Cardiac fibroblast (primary cell): ENCODE results near the gene ATP6V1G2.
A peak's percentile ranks its signal among the peaks of the same experiment; 100 is the strongest.

Experiments used
- DNase-seq, 2 donors: peaks; one replicate each; pipeline versions ENCODE4 v3.0.0 to v3.0.0-alpha.2; 2010; ENCODE audit warnings: low read depth in 2 of 2
- H3K4me3 ChIP-seq, 2 donors: replicated peaks in 1 of 2; 1 replicate in 1 of 2; 2 replicates in 1 of 2; pipeline ENCODE4 v1.5.1; 2011; ENCODE audit warnings: low read depth in 2 of 2, low read length in 2 of 2, mild to moderate bottlenecking in 2 of 2, moderate library complexity in 1 of 2
- CTCF ChIP-seq: IDR thresholded peaks from one replicate; pipeline ENCODE4 v1.5.1; 2011; ENCODE audit warnings: low read depth, mild to moderate bottlenecking, low read length, inconsistent platforms

Gene ATP6V1G2

GRCh38 chr6:31568537-31568961 lies 22.1 kb upstream of the ATP6V1G2 start:
- no peak for DNase-seq
- no peak overlapping the region for H3K4me3 ChIP-seq
- TF ChIP-seq CTCF: no peak

- no peak for TF ChIP-seq CTCF
- no peak overlapping the region for H3K4me3 ChIP-seq
- DNase-seq: no peak
These were observed 21.3 kb upstream of the ATP6V1G2 start for GRCh38 chr6:31567531-31568370.

GRCh38 chr6:31560697-31561058 lies 14.3 kb upstream of the ATP6V1G2 start:
- H3K4me3 ChIP-seq: no peak overlapping the region
- TF ChIP-seq CTCF: no peak

GRCh38 chr6:31559958-31560696 lies 13.7 kb upstream of the ATP6V1G2 start:
- DNase-seq: peak; percentile 76 to 80
- H3K4me3 ChIP-seq: no peak overlapping the region
- no peak for TF ChIP-seq CTCF

More at GRCh38 chr6:31560697-31561058, 14.3 kb upstream of the ATP6V1G2 start:
- DNase-seq: no peak

- H3K4me3 ChIP-seq: no peak overlapping the region
- no peak for DNase-seq
- TF ChIP-seq CTCF: no peak
These were observed 13.2 kb upstream of the ATP6V1G2 start for GRCh38 chr6:31559606-31559957.

- TF ChIP-seq CTCF: no peak
- H3K4me3 ChIP-seq: no peak overlapping the region
- peak; percentile 55 to 58 for DNase-seq
These were observed 12.5 kb upstream of the ATP6V1G2 start for GRCh38 chr6:31558631-31559500.
